T-helper 2 cell treated with Interferon-gamma antibody and Interleukin-4, amounts not matched to agents 100 ng/mL and 5 ng/mL, for 36 hours (primary cell): Measurements from ENCODE around the gene INPP5A. TPM values are rescaled to one million over a fixed set of nuclear protein-coding genes. Genes with fewer than 3 reads are reported as not detected.

Source experiments
- intact Hi-C: fragments of 100-400 bp; cut with micrococcal nuclease; formaldehyde crosslinking; loops from one replicate; pipeline ENCODE4 v1.15.1; 2023
- total RNA-seq: library from RNA; stranded (reverse); gene quantifications from 2 replicates; pipeline ENCODE4 v1.2.3, GENCODE V29; 2022

Gene INPP5A
- total RNA-seq, 1 donor from 2014 or later, result 11.6 TPM

GRCh38 chr10:132639470-132639869 lies 101.9 kb downstream of the INPP5A start:
- intact Hi-C loops, result loop anchor here (5.0 kb wide), 1 partner anchor 242 kb away; the partner anchor contains the start of gene PWWP2B

- intact Hi-C loops, result no loop called here
These were observed 102.9 kb downstream of the INPP5A start for GRCh38 chr10:132640326-132641125.

- intact Hi-C loops, result no loop called here
These were observed 103.8 kb downstream of the INPP5A start for GRCh38 chr10:132641401-132641800.

- intact Hi-C loops, result no loop called here
These were observed 104.6 kb downstream of the INPP5A start for GRCh38 chr10:132641966-132642731.

DNA sequence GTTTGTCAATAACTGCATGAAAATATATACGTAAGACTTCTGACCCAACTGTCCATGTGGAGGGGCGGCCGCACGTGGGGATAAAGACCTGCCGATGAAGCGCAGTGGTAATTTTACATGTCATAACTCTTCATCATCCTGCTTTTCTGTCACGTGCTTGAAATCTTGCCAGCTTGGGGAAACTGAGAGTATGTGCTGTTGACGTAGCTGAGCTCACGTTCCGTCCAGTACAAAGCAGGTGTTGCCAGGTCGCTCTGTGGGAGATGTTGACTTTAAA lies 105.1 kb downstream of the INPP5A start:
- intact Hi-C loops, result no loop called here

- intact Hi-C loops, result no loop called here
These were observed 106.3 kb downstream of the INPP5A start for GRCh38 chr10:132643709-132644526.

GRCh38 chr10:132644527-132645246 lies 107.1 kb downstream of the INPP5A start:
- intact Hi-C loops, result no loop called here

- intact Hi-C loops, result no loop called here
These were observed 107.6 kb downstream of the INPP5A start for GRCh38 chr10:132645247-132645530.

DNA sequence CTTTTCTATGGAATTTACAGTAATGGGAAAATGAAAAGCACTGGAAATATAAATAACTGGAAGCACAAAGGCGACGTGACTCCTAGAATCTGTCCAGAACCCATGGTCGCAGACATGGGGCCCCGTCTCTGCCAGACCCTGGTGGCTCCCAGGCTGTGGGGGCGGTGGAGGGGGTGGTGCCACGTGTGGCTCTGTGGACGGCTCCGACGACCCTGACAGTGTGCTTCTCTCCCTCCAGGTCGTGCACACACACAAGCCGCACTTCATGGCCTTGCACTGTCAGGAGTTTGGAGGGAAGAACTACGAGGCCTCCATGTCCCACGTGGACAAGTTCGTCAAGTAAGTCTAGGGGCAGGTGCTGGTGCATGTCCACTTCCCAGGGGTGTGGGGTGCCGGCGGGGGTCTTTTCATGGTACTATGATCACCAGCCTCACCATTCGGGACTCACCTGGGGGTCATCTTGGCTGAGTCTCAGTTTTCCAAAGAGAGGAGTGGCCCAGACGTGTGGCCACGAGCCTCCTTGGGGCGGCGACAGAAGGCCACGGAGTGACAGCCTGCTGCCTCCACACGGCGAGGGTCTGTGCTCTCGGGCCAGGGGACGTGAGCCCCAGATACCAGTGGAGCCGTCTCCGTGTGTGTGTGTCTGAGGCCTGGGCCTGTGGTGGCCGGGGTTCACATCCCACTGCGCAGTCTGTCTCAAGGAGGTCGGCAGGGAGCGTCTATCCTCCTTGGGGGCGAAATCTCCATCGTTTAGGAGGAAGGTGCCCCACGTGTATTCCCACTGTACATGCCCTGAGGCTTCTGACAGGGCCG lies 108.2 kb downstream of the INPP5A start:
- intact Hi-C loops, result no loop called here

GRCh38 chr10:132646443-132647097 lies 109.0 kb downstream of the INPP5A start:
- intact Hi-C loops, result no loop called here

DNA sequence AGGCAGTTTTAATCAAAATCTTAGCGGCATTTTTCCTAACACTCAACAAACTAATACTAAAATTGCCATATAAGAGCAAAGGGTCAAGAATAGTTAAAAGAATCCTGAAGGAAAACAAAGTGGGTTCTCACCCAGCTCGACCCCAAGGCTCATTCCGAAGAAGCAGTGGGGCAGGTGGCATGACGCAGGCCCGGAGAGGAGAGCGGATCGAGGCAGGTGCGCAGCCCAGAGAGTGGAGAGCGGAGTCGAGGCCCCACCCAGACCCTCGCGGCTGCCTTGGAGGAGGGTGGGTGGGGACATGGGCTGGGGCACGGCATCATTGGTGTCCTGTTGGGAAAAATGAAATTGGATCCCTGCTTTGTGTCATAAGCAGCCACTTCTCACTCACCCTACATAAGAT lies 109.8 kb downstream of the INPP5A start:
- intact Hi-C loops, result no loop called here

DNA sequence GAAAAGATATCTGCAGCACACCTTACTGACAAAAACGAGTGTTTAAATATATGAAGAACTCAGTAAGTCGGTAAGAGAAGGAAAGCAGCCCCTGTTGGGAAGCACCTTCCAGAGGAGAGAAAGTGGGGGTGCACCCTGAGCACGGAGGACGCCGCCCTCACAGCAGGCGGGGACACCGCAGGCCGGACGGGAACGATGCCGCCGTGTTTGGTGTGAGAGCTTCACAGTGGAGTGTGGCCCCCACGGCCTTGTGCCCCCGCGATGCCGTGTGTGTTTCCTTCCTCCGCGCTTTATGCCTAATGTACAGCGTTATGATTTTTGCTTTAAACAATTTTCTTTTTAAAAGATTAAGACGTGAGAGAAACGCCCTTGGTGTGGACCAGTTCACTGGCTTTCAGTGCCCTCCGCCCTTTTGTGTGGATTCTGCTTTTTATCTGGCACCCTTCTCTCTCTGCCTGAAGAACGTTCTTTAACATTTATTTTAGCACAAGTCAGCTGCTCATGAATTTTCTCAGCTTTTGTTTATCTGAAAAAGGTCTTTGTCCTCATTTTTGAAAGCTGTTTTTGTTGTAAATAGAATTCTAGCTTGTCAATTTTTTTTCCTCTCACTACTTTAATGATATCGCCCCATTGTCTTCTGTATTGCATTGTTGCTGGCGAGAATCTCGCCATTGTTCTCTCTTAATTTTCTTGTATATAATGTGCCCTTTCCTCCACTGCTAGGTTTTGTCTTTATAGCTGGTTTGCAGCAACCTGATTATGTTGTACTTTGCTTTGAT lies 110.7 kb downstream of the INPP5A start:
- intact Hi-C loops, result no loop called here

GRCh38 chr10:132648851-132649528 lies 111.4 kb downstream of the INPP5A start:
- intact Hi-C loops, result no loop called here

GRCh38 chr10:132649651-132650360 lies 112.2 kb downstream of the INPP5A start:
- intact Hi-C loops, result no loop called here

DNA sequence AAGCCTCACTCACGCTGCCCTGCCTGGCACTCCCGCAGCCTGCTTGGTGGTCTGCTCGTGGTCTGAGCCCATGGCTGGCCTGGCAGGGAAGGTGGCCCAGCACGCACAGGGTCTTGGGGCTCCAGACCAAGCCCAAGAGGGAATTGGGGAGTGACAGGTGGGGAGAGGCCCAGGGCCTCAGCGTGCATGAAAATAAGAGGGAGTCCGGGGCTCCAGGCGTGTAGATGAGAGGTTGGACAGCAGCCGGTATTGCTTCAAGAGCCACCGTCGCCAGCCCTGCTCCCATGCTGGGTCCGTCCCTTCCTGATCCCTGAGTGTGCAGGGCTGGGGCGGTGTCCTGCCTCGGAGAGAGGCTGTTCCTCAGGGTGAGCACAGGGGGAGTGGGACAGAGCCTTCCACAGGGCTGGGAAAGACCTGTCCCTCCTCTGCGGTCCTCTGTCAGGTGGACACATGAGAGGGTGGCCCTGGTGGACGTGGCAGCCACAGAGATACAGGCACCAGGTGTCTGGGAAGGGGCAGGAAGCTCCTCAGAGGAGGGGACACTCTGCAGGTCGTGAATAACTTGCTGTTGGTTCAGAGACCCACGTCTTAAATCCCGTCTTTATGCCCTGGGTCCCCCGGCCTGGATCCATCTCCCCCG lies 113.1 kb downstream of the INPP5A start:
- intact Hi-C loops, result no loop called here

DNA sequence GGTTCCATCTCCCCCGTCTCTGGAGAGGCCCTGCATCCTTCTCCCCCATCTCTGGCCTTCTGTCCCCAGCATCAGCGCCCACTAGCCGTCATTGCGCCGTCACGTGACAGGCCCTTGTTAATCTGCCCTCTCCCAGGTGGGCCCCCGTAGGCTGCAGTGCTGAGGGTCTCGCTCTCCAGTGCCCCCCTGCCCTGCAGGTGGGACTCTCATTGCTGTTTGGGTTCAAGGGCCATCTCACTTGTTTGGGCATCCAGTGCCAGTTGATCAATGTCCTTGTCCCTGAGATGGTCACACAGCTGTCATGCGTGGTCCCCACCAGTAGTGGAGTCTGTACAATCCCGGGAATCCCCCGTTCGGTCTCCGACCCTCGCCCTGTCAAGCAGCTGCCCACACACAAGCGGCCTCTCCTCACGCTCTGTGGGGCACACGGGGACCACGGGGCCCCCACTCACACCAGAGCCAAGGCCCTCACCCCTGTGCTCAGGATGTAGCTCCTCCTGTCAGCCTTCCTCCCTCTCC lies 114.0 kb downstream of the INPP5A start:
- intact Hi-C loops, result no loop called here

DNA sequence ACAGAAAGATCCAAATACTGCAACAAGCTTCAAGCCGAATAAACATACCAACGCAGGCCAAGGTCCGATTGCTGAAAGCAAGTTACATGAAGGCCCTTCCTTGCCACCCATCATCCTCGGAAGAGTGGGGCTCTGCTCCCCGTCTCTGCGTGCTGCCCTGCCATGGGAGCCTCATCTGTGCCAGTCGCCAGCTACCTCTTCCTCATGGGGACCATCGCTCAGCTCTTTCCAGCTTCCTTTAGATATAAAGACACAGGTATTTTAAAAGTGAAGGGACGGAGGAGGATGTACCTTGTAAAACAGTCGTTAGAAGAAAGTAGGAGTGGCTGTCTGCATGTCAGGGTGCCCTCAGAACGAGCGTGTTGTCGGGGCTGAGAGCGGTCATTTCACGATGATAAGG lies 114.9 kb downstream of the INPP5A start:
- intact Hi-C loops, result no loop called here
